Brain microvascular endothelial cell (primary cell): Measurements from ENCODE around the gene LMX1B.
"Not testable (repeated sequence)": the region's sequence is repeated elsewhere in the genome, so short reads cannot be mapped to it uniquely, and the experiment has no call there.

Experiments
- DNase-seq: peaks from one replicate; pipeline ENCODE4 v3.0.0-alpha.2; 2020
- H3K27ac ChIP-seq: fragments of 250-450 bp; sonication (Bioruptor Pico); 2 replicates; pipeline ENCODE4 v1.5.1; 2020; ENCODE audit warnings: mild to moderate bottlenecking, moderate library complexity
- H3K27me3 ChIP-seq: fragments of 250-450 bp; sonication (Bioruptor Pico); replicated peaks from 2 replicates; pipeline ENCODE4 v1.5.1; 2020; ENCODE audit warnings: mild to moderate bottlenecking
- H3K36me3 ChIP-seq: fragments of 250-450 bp; sonication (Bioruptor Pico); replicated peaks from 2 replicates; pipeline ENCODE4 v1.5.1; 2020; ENCODE audit warnings: mild to moderate bottlenecking
- H3K4me3 ChIP-seq: 2 replicates; pipeline ENCODE4 v1.5.1; 2011; ENCODE audit warnings: low read depth, mild to moderate bottlenecking, control low read depth, low read length, moderate library complexity
- CTCF ChIP-seq: IDR thresholded peaks from 2 replicates; pipeline ENCODE4 v1.5.1; 2011; ENCODE audit warnings: low read depth, mild to moderate bottlenecking, moderate library complexity, low read length, control low read depth, inconsistent platforms; ENCODE audit errors: missing control alignments
- in situ Hi-C: cut with HindIII; loops from 2 replicates; pipeline ENCODE4 v1.10.0; 2017; ENCODE audit warnings: low sequenced_read_pairs, low pct_ligation_motif_present

Gene LMX1B

GRCh38 chr9:126647585-126648411 is 34.1 kb downstream of the LMX1B start:
- Histone ChIP-seq H3K27ac (no peak overlapping the region), H3K4me3 (no peak overlapping the region), H3K36me3 (no peaks in the 10 kb centered on the region), H3K27me3 (peaks cover 76% of the 10 kb centered on the region)
- in situ Hi-C loops = no loop called here
- TF ChIP-seq CTCF = no peak
- no peak for DNase-seq

GRCh38 chr9:126649477-126649876 is 35.7 kb downstream of the LMX1B start:
- in situ Hi-C loops = no loop called here
- Histone ChIP-seq H3K4me3 (no peak overlapping the region), H3K27ac (no peak overlapping the region), H3K27me3 (peaks cover 62% of the 10 kb centered on the region), H3K36me3 (no peaks in the 10 kb centered on the region)
- DNase-seq = no peak
- TF ChIP-seq CTCF = no peak

GRCh38 chr9:126650404-126651341 is 36.9 kb downstream of the LMX1B start:
- peaks cover 57% of the 10 kb centered on the region for H3K27me3 ChIP-seq
- H3K4me3 ChIP-seq = no peak overlapping the region
- H3K27ac ChIP-seq = no peak overlapping the region
- DNase-seq = no peak
- TF ChIP-seq CTCF = no peak
- no peaks in the 10 kb centered on the region for H3K36me3 ChIP-seq
- in situ Hi-C loops = no loop called here

GRCh38 chr9:126652140-126652582 is 38.4 kb downstream of the LMX1B start:
- Histone ChIP-seq H3K36me3 (no peaks in the 10 kb centered on the region), H3K27me3 (peaks cover 54% of the 10 kb centered on the region), H3K4me3 (no peak overlapping the region), H3K27ac (no peak overlapping the region)
- TF ChIP-seq CTCF = no peak
- in situ Hi-C loops = no loop called here
- no peak for DNase-seq

- TF ChIP-seq CTCF = no peak
- in situ Hi-C loops = no loop called here
- no peak overlapping the region for H3K27ac ChIP-seq
- no peaks in the 10 kb centered on the region for H3K36me3 ChIP-seq
- no peak overlapping the region for H3K4me3 ChIP-seq
- peaks cover 44% of the 10 kb centered on the region for H3K27me3 ChIP-seq
- DNase-seq = no peak
Measured at GRCh38 chr9:126654124-126654523, 40.4 kb downstream of the LMX1B start.

- H3K27ac ChIP-seq, H3K4me3 ChIP-seq, H3K36me3 ChIP-seq, in situ Hi-C loops, DNase-seq: not testable (repeated sequence)
- H3K27me3 ChIP-seq = peaks cover 25% of the 10 kb centered on the region
Measured at GRCh38 chr9:126656214-126656613, 42.5 kb downstream of the LMX1B start.
